Tibial nerve (tissue), 3 donors: ENCODE results near the gene LRGUK.

Source experiments
- POLR2A ChIP-seq, 2 donors: fragments of 450-650 bp; IDR thresholded peaks; one replicate each; pipeline ENCODE4 v1.6.1; 2017; ENCODE audit warnings: antibody characterized with exemption in 2 of 2, mild to moderate bottlenecking in 2 of 2, moderate library complexity in 2 of 2
- TF ChIP-seq, protein P1 (sequence below), 5 experiments: fragments of 200-600 bp in 3 of 5; fragments of 450-650 bp in 2 of 5; sonication (generic) in 3 of 5; IDR thresholded peaks; one replicate each; pipeline ENCODE4 v1.5.1; 2016 to 2019; ENCODE audit warnings: antibody characterized with exemption in 5 of 5, mild to moderate bottlenecking in 3 of 5, moderate library complexity in 2 of 5

DNA sequence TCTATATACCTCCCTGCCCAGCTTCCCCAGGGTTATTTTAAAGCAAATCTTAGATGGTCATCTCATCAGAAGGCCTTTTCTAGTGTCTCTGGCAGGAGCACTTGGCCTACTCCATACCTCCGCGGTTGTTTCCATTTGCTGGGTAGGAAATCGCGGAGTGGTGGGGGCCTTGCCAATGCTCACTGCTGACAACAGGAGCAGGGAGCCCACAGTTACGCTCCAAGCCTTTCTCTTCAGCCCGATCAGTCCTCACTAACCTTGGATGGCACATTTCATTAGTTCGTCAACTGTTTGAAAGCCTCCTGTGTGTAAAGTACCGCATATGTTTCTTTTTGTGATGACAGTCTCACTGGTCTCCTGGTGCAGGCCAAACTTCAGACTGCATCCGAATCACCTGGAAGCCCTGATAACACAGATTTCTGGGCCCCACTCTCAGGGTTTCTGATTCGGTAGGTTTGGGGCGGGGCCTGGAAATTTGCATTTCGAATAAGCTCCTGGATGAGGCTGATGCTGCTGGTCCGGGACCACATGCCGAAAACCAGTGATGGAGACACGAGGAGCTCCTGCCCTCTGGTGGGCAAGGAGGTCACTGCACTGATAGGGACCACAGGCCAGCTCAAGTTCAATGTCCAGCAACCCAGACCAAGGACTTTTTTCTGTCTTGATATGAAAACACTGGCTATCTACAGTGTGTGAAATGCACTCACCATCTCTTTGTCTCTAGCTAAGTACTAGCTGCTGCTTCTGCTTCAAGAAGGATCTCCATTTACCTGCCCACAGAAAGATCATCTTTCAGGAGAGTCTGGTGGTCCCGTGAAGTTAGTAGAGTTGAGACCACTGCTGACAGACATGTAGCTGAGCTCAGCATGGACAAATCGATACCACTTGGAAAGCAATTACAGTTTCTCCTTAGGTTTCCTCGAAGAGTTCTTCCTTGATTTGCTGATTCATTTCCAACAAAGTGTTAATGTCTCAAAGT is 14.0 kb downstream of the LRGUK start:
- TF ChIP-seq, protein P1, sequence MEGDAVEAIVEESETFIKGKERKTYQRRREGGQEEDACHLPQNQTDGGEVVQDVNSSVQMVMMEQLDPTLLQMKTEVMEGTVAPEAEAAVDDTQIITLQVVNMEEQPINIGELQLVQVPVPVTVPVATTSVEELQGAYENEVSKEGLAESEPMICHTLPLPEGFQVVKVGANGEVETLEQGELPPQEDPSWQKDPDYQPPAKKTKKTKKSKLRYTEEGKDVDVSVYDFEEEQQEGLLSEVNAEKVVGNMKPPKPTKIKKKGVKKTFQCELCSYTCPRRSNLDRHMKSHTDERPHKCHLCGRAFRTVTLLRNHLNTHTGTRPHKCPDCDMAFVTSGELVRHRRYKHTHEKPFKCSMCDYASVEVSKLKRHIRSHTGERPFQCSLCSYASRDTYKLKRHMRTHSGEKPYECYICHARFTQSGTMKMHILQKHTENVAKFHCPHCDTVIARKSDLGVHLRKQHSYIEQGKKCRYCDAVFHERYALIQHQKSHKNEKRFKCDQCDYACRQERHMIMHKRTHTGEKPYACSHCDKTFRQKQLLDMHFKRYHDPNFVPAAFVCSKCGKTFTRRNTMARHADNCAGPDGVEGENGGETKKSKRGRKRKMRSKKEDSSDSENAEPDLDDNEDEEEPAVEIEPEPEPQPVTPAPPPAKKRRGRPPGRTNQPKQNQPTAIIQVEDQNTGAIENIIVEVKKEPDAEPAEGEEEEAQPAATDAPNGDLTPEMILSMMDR (IDR thresholded peaks at IDR 0.05), result peak; percentile 74 to 85 (median 79)
- TF ChIP-seq POLR2A (IDR thresholded peaks at IDR 0.05), result no peak
